Testis (tissue), 3 donors: ENCODE data around the gene VSIG2. TPM values are rescaled to one million over a fixed set of nuclear protein-coding genes. Genes with fewer than 3 reads are reported as not detected.
"Not testable (repeated sequence)": the region's sequence is repeated elsewhere in the genome, so short reads cannot be mapped to it uniquely, and the experiment has no call there.

Source experiments
- DNase-seq: peaks from one replicate; pipeline ENCODE4 v3.0.0-alpha.2; 2019
- H3K27ac ChIP-seq, 2 donors: fragments of 200-600 bp; sonication (generic); one replicate each; pipeline ENCODE4 v1.5.1; 2019
- H3K27me3 ChIP-seq: fragments of 200-600 bp; sonication (generic); one replicate; pipeline ENCODE4 v1.5.1; 2019
- H3K36me3 ChIP-seq: fragments of 200-600 bp; sonication (generic); one replicate; pipeline ENCODE4 v1.5.1; 2017; ENCODE audit warnings: low read depth; ENCODE audit errors: missing control alignments
- H3K4me1 ChIP-seq: fragments of 200-600 bp; sonication (generic); one replicate; pipeline ENCODE4 v1.5.1; 2019
- H3K4me3 ChIP-seq, 2 donors: fragments of 200-600 bp; sonication (generic); one replicate each; pipeline ENCODE4 v1.5.1; 2017 to 2019
- H3K9me3 ChIP-seq: fragments of 200-600 bp; sonication (generic); one replicate; pipeline ENCODE4 v1.5.1; 2017
- POLR2A ChIP-seq: fragments of 450-650 bp; IDR thresholded peaks from one replicate; pipeline ENCODE4 v1.6.1; 2017; ENCODE audit warnings: antibody characterized with exemption, mild to moderate bottlenecking, moderate library complexity
- WGBS, 2 donors: methylation state at CpG; one replicate each; pipeline ENCODE4 v1.1.5; 2018; 5-methylcytosine and 5-hydroxymethylcytosine counted together
- intact Hi-C: fragments of 100-400 bp; cut with DNase I; formaldehyde crosslinking; loops from one replicate; pipeline ENCODE4 v1.15.1; 2023; ENCODE audit warnings: low total_unique reads
- polyA plus RNA-seq: library from polyadenylated mRNA; stranded (reverse); fragments of 350-450 nt; fragmentation: Illumina TruSeq; extraction: RNeasy Lipid Tissue Mini Kit (QIAGEN cat#74804); gene quantifications from one replicate; pipeline ENCODE4 v1.2.3, GENCODE V29; 2014; ENCODE audit warnings: low read depth, low replicate concordance; ENCODE audit not compliant: insufficient read depth
- total RNA-seq, 2 donors: library from RNA; depleted of rRNA; stranded (reverse); fragments of >200 nt; gene quantifications; one replicate each; pipeline ENCODE4 v1.2.3, GENCODE V29; 2016
- TF ChIP-seq, protein P1 (sequence below), 3 experiments: fragments of 450-650 bp in 2 of 3; fragments of 200-600 bp in 1 of 3; sonication (generic) in 1 of 3; IDR thresholded peaks; one replicate each; pipeline ENCODE4 v1.5.1; 2016 to 2019; ENCODE audit warnings: antibody characterized with exemption in 3 of 3, mild to moderate bottlenecking in 2 of 3, moderate library complexity in 1 of 3

VSIG2 gene
- total and polyA plus RNA-seq, 3 donors from 2014 or later = 0.74 to 4.4 (median 1.3) TPM

DNA sequence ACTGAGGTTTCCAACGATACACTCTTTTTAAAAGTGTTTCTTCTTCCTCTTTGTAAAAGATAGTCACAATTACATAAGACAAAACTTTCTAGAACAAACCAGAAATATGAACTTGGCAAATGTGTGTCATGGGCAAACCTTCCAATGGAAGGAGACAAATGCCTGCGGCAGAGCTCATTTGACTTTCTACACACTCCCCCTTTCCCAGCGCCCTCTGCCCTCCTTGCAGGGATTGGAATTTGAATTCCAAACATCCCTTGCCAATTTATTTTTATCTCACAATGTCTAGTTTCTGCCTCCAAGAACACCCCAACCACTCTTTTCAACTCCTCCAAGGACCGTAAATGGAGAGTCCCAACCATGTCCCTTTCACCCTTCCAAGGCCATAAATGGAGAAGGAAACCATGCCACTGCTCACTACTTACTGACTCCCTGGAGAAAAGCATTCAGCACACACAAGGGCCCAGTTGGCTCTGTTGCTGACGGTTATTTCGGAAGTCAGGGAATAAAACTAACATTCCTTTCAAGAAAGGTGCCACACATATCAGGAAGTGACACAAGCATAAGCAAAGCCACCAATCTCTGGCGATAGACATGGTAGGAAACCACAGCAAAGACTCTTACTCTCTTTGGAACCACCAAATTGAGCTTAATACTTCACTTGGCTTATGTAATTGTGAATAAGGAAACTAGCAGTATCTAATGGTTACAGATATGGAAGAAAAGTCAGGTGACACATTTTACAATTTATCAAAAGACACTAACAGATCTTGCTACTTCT, 25.0 kb upstream of the VSIG2 start:
- Histone ChIP-seq H3K4me1 (no peaks in the 10 kb centered on the region), H3K27me3 (no peaks in the 10 kb centered on the region), H3K36me3 (no peaks in the 10 kb centered on the region), H3K9me3 (no peaks in the 10 kb centered on the region), H3K27ac (no peak overlapping the region), H3K4me3 (no peak overlapping the region)
- intact Hi-C loops = no loop called here
- TF ChIP-seq POLR2A = no peak
- TF ChIP-seq, protein P1, sequence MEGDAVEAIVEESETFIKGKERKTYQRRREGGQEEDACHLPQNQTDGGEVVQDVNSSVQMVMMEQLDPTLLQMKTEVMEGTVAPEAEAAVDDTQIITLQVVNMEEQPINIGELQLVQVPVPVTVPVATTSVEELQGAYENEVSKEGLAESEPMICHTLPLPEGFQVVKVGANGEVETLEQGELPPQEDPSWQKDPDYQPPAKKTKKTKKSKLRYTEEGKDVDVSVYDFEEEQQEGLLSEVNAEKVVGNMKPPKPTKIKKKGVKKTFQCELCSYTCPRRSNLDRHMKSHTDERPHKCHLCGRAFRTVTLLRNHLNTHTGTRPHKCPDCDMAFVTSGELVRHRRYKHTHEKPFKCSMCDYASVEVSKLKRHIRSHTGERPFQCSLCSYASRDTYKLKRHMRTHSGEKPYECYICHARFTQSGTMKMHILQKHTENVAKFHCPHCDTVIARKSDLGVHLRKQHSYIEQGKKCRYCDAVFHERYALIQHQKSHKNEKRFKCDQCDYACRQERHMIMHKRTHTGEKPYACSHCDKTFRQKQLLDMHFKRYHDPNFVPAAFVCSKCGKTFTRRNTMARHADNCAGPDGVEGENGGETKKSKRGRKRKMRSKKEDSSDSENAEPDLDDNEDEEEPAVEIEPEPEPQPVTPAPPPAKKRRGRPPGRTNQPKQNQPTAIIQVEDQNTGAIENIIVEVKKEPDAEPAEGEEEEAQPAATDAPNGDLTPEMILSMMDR (IDR thresholded peaks at IDR 0.05) = no peak
- 90 to 93% methylated on average over 7 of the region's 7 CpGs for WGBS, 2 donors
- DNase-seq = no peak

DNA sequence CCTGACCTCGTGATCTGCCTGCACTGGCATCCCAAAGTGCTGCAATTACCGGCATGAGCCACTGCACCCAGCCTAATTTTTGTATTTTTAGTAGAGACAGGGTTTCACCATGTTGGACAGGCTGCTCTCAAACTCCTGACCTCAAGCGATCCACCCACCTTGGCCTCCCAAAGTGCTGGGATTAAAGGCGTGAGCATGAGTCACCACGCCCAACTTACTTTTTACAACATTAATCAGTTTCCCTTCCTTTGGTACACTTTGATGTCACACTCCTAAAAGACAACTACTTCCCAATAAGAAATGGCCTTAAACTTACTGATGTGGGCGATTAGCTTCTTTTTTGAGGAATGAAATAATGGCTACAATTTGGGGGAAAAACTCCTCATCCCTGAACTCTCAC, 18.9 kb upstream of the VSIG2 start:
- H3K27me3 ChIP-seq, intact Hi-C loops, DNase-seq, H3K4me1 ChIP-seq, H3K9me3 ChIP-seq, H3K36me3 ChIP-seq, H3K4me3 ChIP-seq, H3K27ac ChIP-seq: not testable (repeated sequence)
- WGBS, 2 donors = 94 to 100% methylated on average over 6 of the region's 6 CpGs

GRCh38 chr11:124769806-124770774, 18.0 kb upstream of the VSIG2 start:
- Histone ChIP-seq H3K36me3 (no peaks in the 10 kb centered on the region), H3K9me3 (no peaks in the 10 kb centered on the region), H3K4me3 (no peak overlapping the region), H3K27me3 (no peaks in the 10 kb centered on the region), H3K4me1 (no peaks in the 10 kb centered on the region), H3K27ac (no peak overlapping the region)
- WGBS, 2 donors = 95 to 98% methylated on average over 8 of the region's 8 CpGs
- no peak for DNase-seq
- no peak for TF ChIP-seq POLR2A
- TF ChIP-seq, protein P1 (IDR thresholded peaks at IDR 0.05) = no peak
- intact Hi-C loops = loop anchor here (10.0 kb wide), 2 partner anchors 65 to 95 kb away; partner anchors contain the start of genes SIAE and SPA17

- H3K27me3 ChIP-seq = no peaks in the 10 kb centered on the region
- intact Hi-C loops = loop anchor here (10.0 kb wide), 2 partner anchors 66 to 94 kb away; partner anchors contain the start of genes SIAE and SPA17
These were observed 16.9 kb upstream of the VSIG2 start for GRCh38 chr11:124768914-124769313.

More at GRCh38 chr11:124768914-124769313, 16.9 kb upstream of the VSIG2 start:
- Histone ChIP-seq H3K4me3 (no peak overlapping the region), H3K9me3 (no peaks in the 10 kb centered on the region), H3K36me3 (no peaks in the 10 kb centered on the region), H3K4me1 (no peaks in the 10 kb centered on the region), H3K27ac (no peak overlapping the region)
- TF ChIP-seq, protein P1 (IDR thresholded peaks at IDR 0.05) = no peak
- DNase-seq = no peak
- 88 to 89% methylated on average over 8 of the region's 8 CpGs for WGBS, 2 donors
